NCI-H510A (cell line): ENCODE data around the gene SIGLECL1.

Experiments
- DNase-seq: peaks from one replicate; lab custom pipeline; 2025; lab: John Stamatoyannopoulos, UW

The SIGLECL1 gene

GRCh38 chr19:51252306-51253079 is 1.6 kb downstream of the SIGLECL1 start:
- DNase-seq: no peak

- no peak for DNase-seq
Observed at GRCh38 chr19:51253088-51253806, 2.4 kb downstream of the SIGLECL1 start.

DNA sequence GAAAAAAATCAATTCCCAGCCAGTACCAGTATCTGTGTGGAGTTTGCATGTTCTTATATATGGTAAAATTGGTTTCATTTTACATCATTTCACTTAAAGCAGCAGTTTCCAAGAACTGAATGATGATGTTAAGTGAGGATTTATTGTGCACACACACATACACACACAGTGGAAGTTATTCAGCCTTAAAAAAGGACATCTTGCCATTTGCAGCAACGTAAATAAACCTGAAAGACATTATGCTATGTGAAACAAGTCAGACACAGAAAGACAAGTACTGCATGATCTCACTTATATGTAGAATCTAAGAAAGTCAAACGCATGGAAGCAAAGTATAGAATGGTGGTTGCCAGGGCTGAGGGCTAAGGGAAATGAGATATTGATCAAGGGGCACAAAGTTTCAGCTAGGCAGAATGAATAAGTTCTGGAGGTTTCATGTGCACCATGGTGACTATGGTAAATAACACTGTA is 5.3 kb downstream of the SIGLECL1 start:
- no peak for DNase-seq

GRCh38 chr19:51257471-51257870 is 6.6 kb downstream of the SIGLECL1 start:
- DNase-seq: no peak

GRCh38 chr19:51258165-51259160 is 7.6 kb downstream of the SIGLECL1 start:
- no peak for DNase-seq

DNA sequence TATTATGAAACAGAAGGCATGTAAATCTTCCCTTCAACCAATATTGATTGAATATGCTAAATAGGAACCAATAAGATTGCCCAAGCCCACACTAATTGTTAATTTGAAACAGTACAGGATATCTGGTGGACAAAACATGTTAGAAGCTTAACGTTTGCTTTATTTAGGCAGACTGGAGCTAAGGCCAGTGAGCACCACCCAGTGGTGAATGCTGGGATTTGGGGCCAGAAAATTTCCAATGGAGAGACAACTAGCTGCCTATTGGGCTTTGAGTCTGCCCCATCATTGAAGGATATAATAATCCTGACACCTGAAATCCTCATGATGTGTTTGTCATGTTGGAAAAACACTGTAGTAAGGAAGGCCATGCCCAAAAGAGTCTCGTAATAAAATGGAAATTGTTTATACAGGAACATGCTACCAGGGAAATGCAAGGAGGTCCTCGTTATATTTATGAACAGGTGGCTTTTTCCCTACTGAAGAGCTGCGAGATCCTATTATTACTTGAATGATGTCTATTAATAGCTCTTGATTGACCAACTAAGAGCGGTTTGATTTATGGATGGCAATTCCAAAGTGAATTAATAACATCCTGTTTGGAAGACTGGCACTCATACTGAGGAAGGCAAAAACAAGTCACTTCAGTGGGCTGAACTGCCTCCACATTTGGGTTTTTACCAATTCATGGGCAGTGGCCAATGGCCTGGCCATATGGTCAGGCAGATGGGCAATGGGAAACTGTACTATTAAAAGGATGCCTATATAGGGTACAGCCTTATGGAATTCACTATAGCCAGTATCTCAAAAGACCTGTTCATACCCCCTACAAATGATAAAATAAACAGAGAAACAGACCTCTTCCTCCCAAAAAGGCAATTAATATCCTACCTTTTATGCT is 8.7 kb downstream of the SIGLECL1 start:
- no peak for DNase-seq

GRCh38 chr19:51263808-51264207 is 12.9 kb downstream of the SIGLECL1 start:
- no peak for DNase-seq

- no peak for DNase-seq
Observed at GRCh38 chr19:51271067-51271466, 20.2 kb downstream of the SIGLECL1 start.

- no peak for DNase-seq
Observed at GRCh38 chr19:51272183-51272810, 21.4 kb downstream of the SIGLECL1 start.

DNA sequence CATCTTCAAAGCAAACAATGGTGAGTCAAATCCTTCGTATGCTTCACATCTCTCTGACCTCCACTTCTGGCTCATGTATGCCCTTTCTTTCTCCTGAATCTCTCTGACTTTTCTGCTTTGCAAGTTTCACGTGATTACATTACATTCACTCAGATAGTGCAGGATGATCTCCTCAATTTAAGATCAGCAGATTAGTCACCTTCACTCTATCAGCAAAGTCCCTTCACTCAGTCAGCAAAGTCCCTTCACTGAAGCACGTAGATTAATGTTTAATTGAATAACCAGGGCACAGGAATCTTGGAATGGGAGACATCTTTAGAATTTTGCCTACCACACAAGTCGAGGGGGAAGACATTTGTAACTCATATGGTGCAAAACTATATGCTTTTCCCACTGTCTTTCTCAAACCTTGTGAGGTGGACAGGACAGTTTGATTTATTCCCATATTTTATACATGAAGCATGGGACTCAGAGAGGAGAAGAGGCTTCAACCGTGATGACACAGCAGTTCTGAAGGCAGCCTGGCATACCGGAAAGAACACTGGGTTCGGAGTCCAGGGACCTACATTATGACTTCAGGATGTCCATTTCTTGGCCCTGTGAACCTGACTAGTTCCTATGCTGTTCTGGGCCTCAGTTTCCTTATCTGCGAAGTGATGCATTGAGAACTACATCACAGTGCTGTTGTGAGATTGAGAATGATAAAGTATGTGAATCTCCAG is 23.3 kb downstream of the SIGLECL1 start:
- DNase-seq: no peak

DNA sequence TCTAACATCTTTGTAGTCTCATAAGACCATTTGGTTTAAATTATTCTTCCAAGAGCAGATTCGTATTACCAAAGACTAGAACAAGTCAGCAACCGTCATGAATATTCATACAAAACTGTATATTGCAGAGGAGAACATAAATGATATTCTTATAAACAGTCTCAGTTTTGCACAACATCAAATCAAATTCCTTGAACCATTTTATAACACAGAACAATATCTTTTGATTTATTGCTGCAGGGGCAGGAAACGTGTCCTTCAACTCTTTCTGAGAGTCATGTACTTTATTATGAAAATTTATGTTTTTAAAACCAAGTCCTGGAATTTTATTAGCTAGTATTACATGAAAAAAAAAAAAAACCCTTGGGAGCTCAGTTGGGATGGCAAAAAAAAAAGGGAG is 26.2 kb downstream of the SIGLECL1 start:
- DNase-seq: no peak

- DNase-seq: no peak
Observed at GRCh38 chr19:51282335-51282734, 31.5 kb downstream of the SIGLECL1 start.

DNA sequence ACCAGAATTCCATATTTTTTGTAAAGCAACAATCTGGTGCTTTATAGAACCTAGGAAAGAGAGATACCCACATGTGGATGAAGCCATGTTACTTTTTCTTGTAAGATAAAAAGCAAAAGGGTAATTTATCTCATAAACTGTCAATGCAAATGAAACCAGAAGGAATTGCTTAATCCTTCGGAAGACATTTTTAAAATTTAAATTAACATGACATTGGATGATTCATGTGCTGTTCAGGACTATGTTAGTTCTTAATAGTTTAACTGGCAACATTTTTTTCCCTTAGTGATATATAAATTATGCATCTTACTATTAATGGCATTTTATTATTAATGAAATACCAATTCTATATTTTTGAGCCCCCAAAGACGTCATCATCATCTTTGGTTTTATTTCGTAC is 34.8 kb downstream of the SIGLECL1 start:
- DNase-seq: no peak

- no peak for DNase-seq
Observed at GRCh38 chr19:51289635-51290034, 38.8 kb downstream of the SIGLECL1 start.

GRCh38 chr19:51292971-51293370 is 42.1 kb downstream of the SIGLECL1 start:
- no peak for DNase-seq

DNA sequence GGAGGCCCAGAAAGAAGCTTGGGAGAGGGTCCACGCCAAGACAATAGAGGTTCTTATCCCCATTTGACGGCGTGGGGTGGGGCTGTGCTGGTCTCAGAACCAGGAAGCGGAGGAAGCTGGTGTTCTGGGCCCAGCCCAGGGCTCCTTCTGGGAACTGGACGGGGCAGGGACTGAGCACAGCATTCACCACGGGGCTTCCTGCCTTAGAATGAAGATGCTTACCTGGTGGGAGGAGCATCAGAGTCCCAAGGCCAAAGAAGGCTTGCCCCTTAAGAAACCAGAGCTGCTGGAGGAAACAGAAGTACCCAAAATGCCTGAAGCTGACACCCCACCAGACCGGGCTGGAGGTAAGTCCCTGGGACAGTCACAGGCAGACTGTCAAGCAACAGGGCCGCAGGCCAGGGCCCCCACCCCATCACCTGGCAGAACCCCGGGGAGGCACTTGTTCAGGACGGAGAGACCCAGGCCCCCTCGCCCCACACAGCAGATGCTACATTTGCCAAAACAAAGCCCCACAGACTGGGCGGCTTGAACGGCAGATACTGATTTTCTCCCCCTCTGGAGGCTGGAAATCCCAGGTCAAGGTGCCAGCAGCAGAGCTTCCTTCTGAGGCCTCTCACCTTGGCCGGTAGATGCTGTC is 42.8 kb downstream of the SIGLECL1 start:
- DNase-seq: no peak

DNA sequence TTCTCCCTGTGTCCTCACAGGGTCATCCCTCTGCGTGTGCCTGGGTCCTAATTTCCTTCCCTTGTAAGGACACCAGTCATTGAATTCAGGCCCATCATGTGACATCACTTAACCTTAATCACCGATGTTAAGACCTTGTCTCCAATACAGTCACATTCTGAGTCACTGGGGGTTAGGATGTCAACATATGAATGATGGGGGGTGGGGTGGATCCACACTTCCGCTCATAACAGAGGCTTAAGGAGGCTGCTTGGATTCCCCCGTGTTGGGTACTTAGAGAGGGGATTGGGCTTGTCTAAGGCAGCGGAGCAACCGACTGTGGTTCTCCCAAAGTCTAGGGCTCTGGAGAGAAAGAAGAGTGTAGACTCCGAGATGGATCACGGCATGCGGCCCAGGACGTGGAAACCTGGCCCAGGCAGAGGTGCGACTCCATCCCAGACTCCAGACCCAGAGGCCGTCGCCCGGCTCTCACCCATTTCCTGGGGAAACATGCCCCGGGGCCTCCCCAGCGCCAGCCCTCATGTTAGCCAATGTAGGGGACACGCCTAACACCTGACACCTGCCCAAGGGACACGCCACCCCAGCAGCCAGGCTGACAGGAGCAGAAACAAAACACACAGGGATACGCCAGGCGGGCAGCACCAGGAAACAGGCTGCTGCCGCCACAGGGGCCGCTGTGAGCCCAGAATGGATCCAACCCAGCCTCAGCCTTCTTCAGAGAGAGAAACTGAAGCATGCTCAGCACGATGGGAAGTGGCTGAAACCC is 43.5 kb downstream of the SIGLECL1 start:
- DNase-seq: no peak

- DNase-seq: no peak
Observed at GRCh38 chr19:51294977-51295375, 44.1 kb downstream of the SIGLECL1 start.
